ENCODE measurements around the gene LPAR5.

Gene LPAR5

GRCh38 chr12:6613015-6613775 lies 22.6 kb downstream of the LPAR5 start (continued):
- peak; percentile 55; the same call in 1 of the 2 replicates for TF ChIP-seq ZNF18 (tag by site-specific recombination; IDR thresholded peaks at IDR 0.05)
- TF ChIP-seq ZNF560 (tag by site-specific recombination; IDR thresholded peaks at IDR 0.05; ENCODE audit: borderline replicate concordance) = no peak
- TF ChIP-seq ZNF248 (tag by site-specific recombination; IDR thresholded peaks at IDR 0.05) = no peak
- TF ChIP-seq ZNF37A (tag by site-specific recombination; IDR thresholded peaks at IDR 0.05) = no peak
- peak; percentile 62; the same call in 1 of the 2 replicates for TF ChIP-seq ZNF10 (tag by site-specific recombination; IDR thresholded peaks at IDR 0.05)
- TF ChIP-seq ZEB2 (tag by site-specific recombination; IDR thresholded peaks at IDR 0.05) = peak; percentile 97
- no peak for TF ChIP-seq ZNF132 (tag by site-specific recombination; IDR thresholded peaks at IDR 0.05; ENCODE audit: borderline replicate concordance)
- no peak for TF ChIP-seq ZNF214 (tag by site-specific recombination; IDR thresholded peaks at IDR 0.05; ENCODE audit: borderline replicate concordance)
- TF ChIP-seq ZNF23 (tag by site-specific recombination; IDR thresholded peaks at IDR 0.05; ENCODE audit: borderline replicate concordance) = no peak
- TF ChIP-seq SALL2 (tag by site-specific recombination; IDR thresholded peaks at IDR 0.05; ENCODE audit: borderline replicate concordance) = no peak
- TF ChIP-seq ZNF623 (tag by site-specific recombination; IDR thresholded peaks at IDR 0.05) = 0 out of 2 replicates have a peak, but pooled peaks have one; percentile 29
- TF ChIP-seq ZNF629 (tag by site-specific recombination; IDR thresholded peaks at IDR 0.05) = peak; percentile 74
- no peak for TF ChIP-seq ZNF221 (tag by site-specific recombination; IDR thresholded peaks at IDR 0.05; ENCODE audit: borderline replicate concordance)
- no peak for TF ChIP-seq HOXD13 (CRISPR knock-in tag; IDR thresholded peaks at IDR 0.05; ENCODE audit: borderline replicate concordance)
- no peak for TF ChIP-seq ZNF302 (tag by site-specific recombination; IDR thresholded peaks at IDR 0.05; ENCODE audit: low read depth)
- TF ChIP-seq INSM2 (tag by site-specific recombination; IDR thresholded peaks at IDR 0.05) = peak; percentile 46; the same call in 1 of the 2 replicates
- no peak for TF ChIP-seq ZNF354C (tag by site-specific recombination; IDR thresholded peaks at IDR 0.05; ENCODE audit: borderline replicate concordance, low read depth)
- TF ChIP-seq KLF8 (tag by site-specific recombination; IDR thresholded peaks at IDR 0.05) = 0 out of 2 replicates have a peak, but pooled peaks have one; percentile 45
- no peak for TF ChIP-seq PRDM2 (tag by site-specific recombination; IDR thresholded peaks at IDR 0.05; ENCODE audit: borderline replicate concordance)
- no peak for TF ChIP-seq PBX3 (CRISPR knock-in tag; IDR thresholded peaks at IDR 0.05)
- TF ChIP-seq KLF7 (tag by site-specific recombination; IDR thresholded peaks at IDR 0.05; ENCODE audit: borderline replicate concordance) = 0 out of 2 replicates have a peak, but pooled peaks have one; percentile 11
- no peak for TF ChIP-seq MYNN (tag by site-specific recombination; IDR thresholded peaks at IDR 0.05; ENCODE audit: borderline replicate concordance)
- TF ChIP-seq ZNF521 (tag by site-specific recombination; IDR thresholded peaks at IDR 0.05) = no peak
- peak; percentile 67; the same call in 1 of the 2 replicates for TF ChIP-seq ZBTB7A (tag by site-specific recombination; IDR thresholded peaks at IDR 0.05; ENCODE audit: low read depth)
- TF ChIP-seq ZNF16 (tag by site-specific recombination; IDR thresholded peaks at IDR 0.05; ENCODE audit: low read depth) = no peak
- 0 out of 2 replicates have a peak, but pooled peaks have one; percentile 30 for TF ChIP-seq GFI1B (tag by site-specific recombination; IDR thresholded peaks at IDR 0.05)
- TF ChIP-seq GLIS2 (tag by site-specific recombination; IDR thresholded peaks at IDR 0.05) = peak; percentile 70
- TF ChIP-seq ZNF114 (tag by site-specific recombination; IDR thresholded peaks at IDR 0.05) = no peak
- TF ChIP-seq ZNF121 (tag by site-specific recombination; IDR thresholded peaks at IDR 0.05) = no peak
- TF ChIP-seq SP3 (tag by site-specific recombination; IDR thresholded peaks at IDR 0.05) = peak; percentile 54; the same call in 1 of the 2 replicates
